HEK293 (cell line): ENCODE measurements around the gene DOK5.

ENCODE experiments used
- CTCF ChIA-PET: fragments of 350-600 bp; formaldehyde crosslinking; extraction: SDS; loops from one replicate; lab custom pipeline; 2021; ENCODE audit warnings: antibody characterized with exemption; lab: Yijun Ruan, JAX
- POLR2A ChIA-PET: fragments of 300-600 bp; formaldehyde crosslinking; extraction: SDS; loops from one replicate; lab custom pipeline; 2020; ENCODE audit warnings: antibody characterized with exemption, inconsistent platforms; lab: Yijun Ruan, JAX
- H3K27ac ChIP-seq: fragments of 200-500 bp; sonication (Bioruptor generic); 2 replicates; pipeline ENCODE4 v1.5.1; 2014; ENCODE audit warnings: low read depth, low read length, control low read depth, inconsistent platforms; ENCODE audit errors: extremely low read depth
- H3K36me3 ChIP-seq, 2 experiments: fragments of 200-500 bp in 1 of 2; sonication (Bioruptor generic) in 1 of 2; 1 replicate in 1 of 2; 2 replicates in 1 of 2; pipeline ENCODE4 v1.5.1; 2014 to 2017; ENCODE audit warnings: inconsistent platforms in 2 of 2, low read length in 2 of 2; ENCODE audit not compliant: control insufficient read depth in 2 of 2, insufficient read depth in 1 of 2
- H3K4me1 ChIP-seq: fragments of 200-500 bp; sonication (Bioruptor generic); 2 replicates; pipeline ENCODE4 v1.5.1; 2014; ENCODE audit warnings: mild to moderate bottlenecking, low read length, inconsistent platforms; ENCODE audit not compliant: control insufficient read depth, insufficient read depth
- H3K4me3 ChIP-seq: 2 replicates; pipeline ENCODE4 v1.5.1; 2011; ENCODE audit warnings: low read depth, mild to moderate bottlenecking, control low read depth, low read length, moderate library complexity
- H3K9me3 ChIP-seq: fragments of 200-500 bp; sonication (Bioruptor generic); 2 replicates; pipeline ENCODE4 v1.5.1; 2014; ENCODE audit warnings: low read depth, low read length, inconsistent platforms; ENCODE audit not compliant: control insufficient read depth, insufficient read depth
- EGR2 ChIP-seq: fragments of 450-650 bp; formaldehyde crosslinking; IDR thresholded peaks from 2 replicates; pipeline ENCODE4 v1.5.1; 2016; ENCODE audit warnings: low read depth, missing biosample characterization, missing genetic modification characterization
- GLI4 ChIP-seq: fragments of 450-650 bp; formaldehyde crosslinking; IDR thresholded peaks from 2 replicates; pipeline ENCODE4 v1.5.1; 2016; ENCODE audit warnings: missing biosample characterization, missing genetic modification characterization
- GLIS2 ChIP-seq: fragments of 450-650 bp; formaldehyde crosslinking; IDR thresholded peaks from 2 replicates; pipeline ENCODE4 v1.5.1; 2016; ENCODE audit warnings: missing biosample characterization, missing genetic modification characterization
- KLF16 ChIP-seq: fragments of 450-650 bp; formaldehyde crosslinking; IDR thresholded peaks from 2 replicates; pipeline ENCODE4 v1.5.1; 2017; ENCODE audit warnings: missing biosample characterization, missing genetic modification characterization
- MEIS1 ChIP-seq: sonication (generic); formaldehyde crosslinking; IDR thresholded peaks from 2 replicates; pipeline ENCODE4 v1.8.1; 2022; ENCODE audit warnings: missing genetic modification reagents, mild to moderate bottlenecking, borderline replicate concordance
- MZF1 ChIP-seq: fragments of 450-650 bp; formaldehyde crosslinking; IDR thresholded peaks from 2 replicates; pipeline ENCODE4 v1.5.1; 2017; ENCODE audit warnings: missing biosample characterization, missing genetic modification characterization, borderline replicate concordance
- ZBTB17 ChIP-seq: fragments of 450-650 bp; formaldehyde crosslinking; IDR thresholded peaks from 2 replicates; pipeline ENCODE4 v1.5.1; 2016; ENCODE audit warnings: missing biosample characterization, missing genetic modification characterization
- ZNF112 ChIP-seq: fragments of 450-650 bp; formaldehyde crosslinking; IDR thresholded peaks from 2 replicates; pipeline ENCODE4 v1.5.0; 2017; ENCODE audit warnings: missing biosample characterization, missing genetic modification characterization
- ZNF121 ChIP-seq: fragments of 450-650 bp; formaldehyde crosslinking; IDR thresholded peaks from 2 replicates; pipeline ENCODE4 v1.5.1; 2016; ENCODE audit warnings: missing biosample characterization, missing genetic modification characterization
- ZNF140 ChIP-seq: fragments of 450-650 bp; formaldehyde crosslinking; IDR thresholded peaks from 2 replicates; pipeline ENCODE4 v1.5.1; 2016; ENCODE audit warnings: missing biosample characterization, missing genetic modification characterization
- ZNF155 ChIP-seq: fragments of 450-650 bp; formaldehyde crosslinking; IDR thresholded peaks from 2 replicates; pipeline ENCODE4 v1.5.1; 2016; ENCODE audit warnings: missing biosample characterization, missing genetic modification characterization
- ZNF169 ChIP-seq: fragments of 450-650 bp; formaldehyde crosslinking; IDR thresholded peaks from 2 replicates; pipeline ENCODE4 v1.5.1; 2016; ENCODE audit warnings: missing biosample characterization, missing genetic modification characterization
- ZNF211 ChIP-seq: fragments of 450-650 bp; formaldehyde crosslinking; IDR thresholded peaks from 2 replicates; pipeline ENCODE4 v1.5.1; 2016; ENCODE audit warnings: low read depth, missing biosample characterization, missing genetic modification characterization
- ZNF23 ChIP-seq: fragments of 450-650 bp; formaldehyde crosslinking; IDR thresholded peaks from 2 replicates; pipeline ENCODE4 v1.5.1; 2016; ENCODE audit warnings: missing biosample characterization, missing genetic modification characterization, borderline replicate concordance
- ZNF362 ChIP-seq: fragments of 450-650 bp; formaldehyde crosslinking; IDR thresholded peaks from 2 replicates; pipeline ENCODE4 v1.5.1; 2016; ENCODE audit warnings: missing biosample characterization, missing genetic modification characterization
- ZNF416 ChIP-seq: fragments of 450-650 bp; formaldehyde crosslinking; IDR thresholded peaks from 2 replicates; pipeline ENCODE4 v1.5.1; 2016; ENCODE audit warnings: missing biosample characterization, missing genetic modification characterization
- ZNF423 ChIP-seq: fragments of 450-650 bp; formaldehyde crosslinking; IDR thresholded peaks from 2 replicates; pipeline ENCODE4 v1.5.1; 2016; ENCODE audit warnings: missing biosample characterization, missing genetic modification characterization
- ZNF433 ChIP-seq: fragments of 450-650 bp; formaldehyde crosslinking; IDR thresholded peaks from 2 replicates; pipeline ENCODE4 v1.5.1; 2016; ENCODE audit warnings: missing biosample characterization, missing genetic modification characterization, low read depth
- ZNF473 ChIP-seq: fragments of 450-650 bp; formaldehyde crosslinking; IDR thresholded peaks from 2 replicates; pipeline ENCODE4 v1.5.1; 2017; ENCODE audit warnings: missing biosample characterization, missing genetic modification characterization
- ZNF518A ChIP-seq: fragments of 450-650 bp; formaldehyde crosslinking; conservative IDR thresholded peaks from 2 replicates; pipeline ENCODE4 v1.5.1; 2016; ENCODE audit warnings: low read depth, missing biosample characterization, missing genetic modification characterization
- ZNF530 ChIP-seq: fragments of 450-650 bp; formaldehyde crosslinking; IDR thresholded peaks from 2 replicates; pipeline ENCODE4 v1.5.1; 2016; ENCODE audit warnings: low read depth, missing biosample characterization, missing genetic modification characterization
- ZNF549 ChIP-seq: fragments of 450-650 bp; IDR thresholded peaks from 2 replicates; pipeline ENCODE4 v1.5.1; 2018; ENCODE audit warnings: missing biosample characterization, missing genetic modification characterization, mild to moderate bottlenecking, inconsistent platforms, moderate library complexity
- ZNF560 ChIP-seq: fragments of 450-650 bp; formaldehyde crosslinking; IDR thresholded peaks from 2 replicates; pipeline ENCODE4 v1.5.1; 2017; ENCODE audit warnings: missing biosample characterization, missing genetic modification characterization, borderline replicate concordance
- ZNF677 ChIP-seq: fragments of 450-650 bp; IDR thresholded peaks from 2 replicates; pipeline ENCODE4 v1.5.0; 2018; ENCODE audit warnings: missing biosample characterization, mild to moderate bottlenecking, missing genetic modification characterization, moderate library complexity
- ZSCAN4 ChIP-seq: fragments of 450-650 bp; formaldehyde crosslinking; IDR thresholded peaks from 2 replicates; pipeline ENCODE4 v1.5.1; 2017; ENCODE audit warnings: missing biosample characterization, missing genetic modification characterization
- TF ChIP-seq, protein P1 (sequence below): fragments of 450-650 bp; formaldehyde crosslinking; IDR thresholded peaks from 2 replicates; pipeline ENCODE4 v1.5.1; 2016; ENCODE audit warnings: missing biosample characterization, missing genetic modification characterization
- TF ChIP-seq, protein P2 (sequence below): fragments of 450-650 bp; formaldehyde crosslinking; IDR thresholded peaks from 2 replicates; pipeline ENCODE4 v1.5.1; 2016; ENCODE audit warnings: missing biosample characterization, missing genetic modification characterization
- TF ChIP-seq, protein P3 (sequence below): fragments of 450-650 bp; formaldehyde crosslinking; IDR thresholded peaks from 2 replicates; pipeline ENCODE4 v1.5.1; 2016; ENCODE audit warnings: missing biosample characterization, missing genetic modification characterization

Gene DOK5

GRCh38 chr20:54452277-54452676, 23.1 kb upstream of the DOK5 start:
- ChIA-PET POLR2A (no interaction called here), CTCF (no interaction called here)
- H3K4me3 ChIP-seq: no peak overlapping the region
- no peak for TF ChIP-seq ZNF155 (tag by site-specific recombination)
- TF ChIP-seq ZNF362: no peak
- TF ChIP-seq ZNF121 (tag by site-specific recombination): no peak
- TF ChIP-seq ZNF433 (tag by site-specific recombination): no peak
- TF ChIP-seq, protein P1, sequence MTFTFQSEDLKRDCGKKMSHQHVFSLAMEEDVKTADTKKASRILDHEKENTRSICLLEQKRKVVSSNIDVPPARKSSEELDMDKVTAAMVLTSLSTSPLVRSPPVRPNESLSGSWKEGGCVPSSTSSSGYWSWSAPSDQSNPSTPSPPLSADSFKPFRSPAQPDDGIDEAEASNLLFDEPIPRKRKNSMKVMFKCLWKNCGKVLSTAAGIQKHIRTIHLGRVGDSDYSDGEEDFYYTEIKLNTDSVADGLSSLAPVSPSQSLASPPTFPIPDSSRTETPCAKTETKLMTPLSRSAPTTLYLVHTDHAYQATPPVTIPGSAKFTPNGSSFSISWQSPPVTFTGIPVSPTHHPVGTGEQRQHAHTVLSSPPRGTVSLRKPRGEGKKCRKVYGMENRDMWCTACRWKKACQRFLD: no peak
- no peak for TF ChIP-seq MZF1
- TF ChIP-seq, protein P2, sequence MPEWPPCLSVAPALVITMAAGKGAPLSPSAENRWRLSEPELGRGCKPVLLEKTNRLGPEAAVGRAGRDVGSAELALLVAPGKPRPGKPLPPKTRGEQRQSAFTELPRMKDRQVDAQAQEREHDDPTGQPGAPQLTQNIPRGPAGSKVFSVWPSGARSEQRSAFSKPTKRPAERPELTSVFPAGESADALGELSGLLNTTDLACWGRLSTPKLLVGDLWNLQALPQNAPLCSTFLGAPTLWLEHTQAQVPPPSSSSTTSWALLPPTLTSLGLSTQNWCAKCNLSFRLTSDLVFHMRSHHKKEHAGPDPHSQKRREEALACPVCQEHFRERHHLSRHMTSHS (tag by site-specific recombination): no peak
- TF ChIP-seq ZNF140: no peak
- no peak for TF ChIP-seq ZNF530 (tag by site-specific recombination)
- no peak for TF ChIP-seq ZNF549 (tag by site-specific recombination)
- TF ChIP-seq ZNF112: no peak
- no peak for TF ChIP-seq ZBTB17
- TF ChIP-seq ZNF416 (tag by site-specific recombination): no peak
- TF ChIP-seq ZNF23: no peak
- no peak for TF ChIP-seq ZNF473 (tag by site-specific recombination)
- no peak for TF ChIP-seq ZNF560
- H3K4me1 ChIP-seq: no peaks in the 10 kb centered on the region
- no peaks in the 10 kb centered on the region for H3K9me3 ChIP-seq
- H3K36me3 ChIP-seq: no peaks in the 10 kb centered on the region
- H3K27ac ChIP-seq: no peak overlapping the region

DNA sequence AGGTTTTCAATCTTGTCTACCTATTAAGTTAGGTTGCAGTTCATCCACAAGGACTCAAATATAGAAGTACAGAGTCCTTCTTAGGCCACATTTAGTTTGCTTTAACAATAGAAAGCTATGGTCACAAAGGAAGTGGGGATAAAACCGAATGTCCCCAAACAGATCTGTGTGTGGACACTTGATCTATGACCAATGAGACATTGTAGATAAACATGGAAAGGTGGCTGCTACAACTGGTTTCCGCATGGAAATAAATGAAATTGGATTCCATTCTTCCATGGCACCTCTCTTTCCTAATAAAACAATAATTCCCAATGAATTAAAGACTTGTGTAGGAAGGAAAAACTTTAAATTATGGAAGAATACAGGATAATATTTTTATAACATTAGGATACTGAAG, 20.4 kb upstream of the DOK5 start:
- H3K27ac ChIP-seq: no peak overlapping the region
- H3K36me3 ChIP-seq: no peaks in the 10 kb centered on the region
- ChIA-PET POLR2A (no interaction called here), CTCF (interaction anchor here (0.7 kb wide), 1 partner anchor 223 kb away, joined by 3 read pairs; no protein-coding TSS in a partner anchor)
- no peak overlapping the region for H3K4me3 ChIP-seq
- no peaks in the 10 kb centered on the region for H3K4me1 ChIP-seq
- H3K9me3 ChIP-seq: no peaks in the 10 kb centered on the region
- TF ChIP-seq GLIS2 (tag by site-specific recombination): no peak
- TF ChIP-seq ZNF677 (tag by site-specific recombination): no peak
- no peak for TF ChIP-seq ZNF211
- TF ChIP-seq, protein P3, sequence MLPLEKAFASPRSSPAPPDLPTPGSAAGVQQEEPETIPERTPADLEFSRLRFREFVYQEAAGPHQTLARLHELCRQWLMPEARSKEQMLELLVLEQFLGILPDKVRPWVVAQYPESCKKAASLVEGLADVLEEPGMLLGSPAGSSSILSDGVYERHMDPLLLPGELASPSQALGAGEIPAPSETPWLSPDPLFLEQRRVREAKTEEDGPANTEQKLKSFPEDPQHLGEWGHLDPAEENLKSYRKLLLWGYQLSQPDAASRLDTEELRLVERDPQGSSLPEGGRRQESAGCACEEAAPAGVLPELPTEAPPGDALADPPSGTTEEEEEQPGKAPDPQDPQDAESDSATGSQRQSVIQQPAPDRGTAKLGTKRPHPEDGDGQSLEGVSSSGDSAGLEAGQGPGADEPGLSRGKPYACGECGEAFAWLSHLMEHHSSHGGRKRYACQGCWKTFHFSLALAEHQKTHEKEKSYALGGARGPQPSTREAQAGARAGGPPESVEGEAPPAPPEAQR: no peak
- TF ChIP-seq ZNF423 (tag by site-specific recombination): no peak
- TF ChIP-seq ZNF169 (tag by site-specific recombination): no peak
- no peak for TF ChIP-seq ZSCAN4 (tag by site-specific recombination)
- no peak for TF ChIP-seq EGR2 (tag by site-specific recombination)
- TF ChIP-seq ZNF518A: no peak
- TF ChIP-seq GLI4: no peak
- TF ChIP-seq KLF16 (tag by site-specific recombination): no peak
- TF ChIP-seq MEIS1: no peak
